Cardiac muscle cell (in vitro differentiated cells and primary cell): ENCODE results near the gene CFAP74. TPM values are rescaled to one million over a fixed set of nuclear protein-coding genes. Genes with fewer than 3 reads are reported as not detected.

Source experiments
- DNase-seq, 2 donors: peaks; one replicate each; pipeline versions ENCODE4 v3.0.0 to v3.0.0-alpha.2; 2010 to 2017; ENCODE audit warnings: low read depth in 1 of 2, low spot score in 1 of 2
- H3K27ac ChIP-seq: fragments of 200-600 bp; sonication (generic); 2 replicates; pipeline ENCODE4 v1.5.1; 2016
- H3K27me3 ChIP-seq: fragments of 200-600 bp; sonication (generic); 2 replicates; pipeline ENCODE4 v1.6.0; 2016; ENCODE audit warnings: control low read depth
- H3K36me3 ChIP-seq: fragments of 200-600 bp; sonication (generic); 2 replicates; pipeline ENCODE4 v1.5.1; 2016; ENCODE audit warnings: control low read depth
- H3K4me1 ChIP-seq: fragments of 200-600 bp; sonication (generic); 2 replicates; pipeline ENCODE4 v1.8.1; 2017; ENCODE audit warnings: low read depth, mild to moderate bottlenecking, mixed run types
- H3K4me3 ChIP-seq: fragments of 200-600 bp; sonication (generic); 2 replicates; pipeline ENCODE4 v1.5.1; 2016; ENCODE audit warnings: mild to moderate bottlenecking
- H3K9me3 ChIP-seq: fragments of 200-600 bp; sonication (generic); 2 replicates; pipeline ENCODE4 v1.5.1; 2017; ENCODE audit warnings: low read depth, mild to moderate bottlenecking, control low read depth
- CTCF ChIP-seq: IDR thresholded peaks from 2 replicates; pipeline ENCODE4 v1.5.1; 2012; ENCODE audit warnings: low read depth, mild to moderate bottlenecking, low read length
- polyA plus RNA-seq: library from polyadenylated mRNA; unstranded; fragments of >200 nt; fragmentation: Nextera tagmentation; extraction: Ambion mirVana; gene quantifications from 2 replicates; pipeline ENCODE4 v1.2.1, GENCODE V29; 2016
- total RNA-seq: library from RNA; depleted of rRNA; stranded (reverse); fragments of >200 nt; gene quantifications from 2 replicates; pipeline ENCODE4 v1.2.3, GENCODE V29; 2016

The CFAP74 gene
- total and polyA plus RNA-seq, 2 experiments from 2014 or later: 0.63 to 1.7 TPM

- H3K27me3 ChIP-seq: no peaks in the 10 kb centered on the region
- H3K27ac ChIP-seq: peak overlapping the region; percentile 59
- no peaks in the 10 kb centered on the region for H3K9me3 ChIP-seq
- no peaks in the 10 kb centered on the region for H3K36me3 ChIP-seq
- no peak overlapping the region for H3K4me3 ChIP-seq
- DNase-seq: no peak
- H3K4me1 ChIP-seq: peaks cover 29% of the 10 kb centered on the region
- no peak for TF ChIP-seq CTCF
Observed at GRCh38 chr1:1881727-1882126, 121.9 kb downstream of the CFAP74 start.

- Histone ChIP-seq H3K27ac (peak overlapping the region; percentile 59), H3K4me3 (no peak overlapping the region), H3K36me3 (peaks cover 3% of the 10 kb centered on the region), H3K4me1 (peaks cover 29% of the 10 kb centered on the region), H3K27me3 (no peaks in the 10 kb centered on the region), H3K9me3 (no peaks in the 10 kb centered on the region)
- TF ChIP-seq CTCF: no peak
- no peak for DNase-seq
Observed at GRCh38 chr1:1880617-1881312, 122.8 kb downstream of the CFAP74 start.

- H3K27me3 ChIP-seq: no peaks in the 10 kb centered on the region
- no peak for TF ChIP-seq CTCF
- no peak overlapping the region for H3K27ac ChIP-seq
- DNase-seq: no peak
- no peak overlapping the region for H3K4me3 ChIP-seq
- H3K9me3 ChIP-seq: no peaks in the 10 kb centered on the region
- peaks cover 29% of the 10 kb centered on the region for H3K4me1 ChIP-seq
- H3K36me3 ChIP-seq: peaks cover 3% of the 10 kb centered on the region
Observed at GRCh38 chr1:1879942-1880341, 123.6 kb downstream of the CFAP74 start.

- Histone ChIP-seq H3K4me3 (no peak overlapping the region), H3K27me3 (no peaks in the 10 kb centered on the region), H3K27ac (peak overlapping the region; percentile 34), H3K4me1 (peaks cover 22% of the 10 kb centered on the region), H3K36me3 (peaks cover 3% of the 10 kb centered on the region), H3K9me3 (no peaks in the 10 kb centered on the region)
- no peak for TF ChIP-seq CTCF
- no peak for DNase-seq
Observed at GRCh38 chr1:1877865-1878436, 125.6 kb downstream of the CFAP74 start.

- Histone ChIP-seq H3K4me1 (peaks cover 18% of the 10 kb centered on the region), H3K27me3 (no peaks in the 10 kb centered on the region), H3K27ac (no peak overlapping the region), H3K9me3 (no peaks in the 10 kb centered on the region), H3K4me3 (no peak overlapping the region), H3K36me3 (peaks cover 3% of the 10 kb centered on the region)
- DNase-seq: no peak
- no peak for TF ChIP-seq CTCF
Observed at GRCh38 chr1:1876335-1876930, 127.2 kb downstream of the CFAP74 start.
